DND-41 (cell line): Measurements from ENCODE around the gene NFKB2.

Experiments
- ATAC-seq: fragments of 200-7000 bp; cut with Tn5 transposase; 3 replicates; pipeline ENCODE4 v1.9.1; 2021; ENCODE audit warnings: low read depth; ENCODE audit not compliant: insufficient read depth
- DNase-seq: peaks from one replicate; pipeline ENCODE4 v3.0.0-alpha.2; 2020
- H2AFZ ChIP-seq: 2 replicates; pipeline ENCODE4 v1.6.0; 2012; ENCODE audit warnings: low read depth, low read length
- H3K27ac ChIP-seq: 2 replicates; pipeline ENCODE4 v1.5.1; 2012; ENCODE audit warnings: low read length, inconsistent platforms
- H3K27me3 ChIP-seq: fragments of 200-600 bp; sonication (generic); 2 replicates; pipeline ENCODE4 v1.6.0; 2012; ENCODE audit warnings: low read length, mild to moderate bottlenecking, inconsistent platforms; ENCODE audit not compliant: insufficient read depth, poor library complexity
- H3K36me3 ChIP-seq: 2 replicates; pipeline ENCODE4 v1.5.1; 2012; ENCODE audit warnings: low read length, inconsistent platforms; ENCODE audit not compliant: insufficient read depth
- H3K4me1 ChIP-seq: 2 replicates; pipeline ENCODE4 v1.5.1; 2012; ENCODE audit warnings: mild to moderate bottlenecking, low read length; ENCODE audit not compliant: insufficient read depth
- H3K4me2 ChIP-seq: 2 replicates; pipeline ENCODE4 v1.6.0; 2012; ENCODE audit warnings: mild to moderate bottlenecking, moderate library complexity, low read length, inconsistent platforms; ENCODE audit not compliant: insufficient read depth
- H3K4me3 ChIP-seq, 2 experiments: fragments of 200-600 bp in 1 of 2; shearing (Covaris generic) in 1 of 2; 2 replicates each; pipeline ENCODE4 v1.5.1; 2012 to 2016; ENCODE audit warnings: inconsistent platforms in 2 of 2, low read length in 2 of 2, mild to moderate bottlenecking in 2 of 2, low read depth in 1 of 2, moderate library complexity in 1 of 2
- H3K79me2 ChIP-seq: 2 replicates; pipeline ENCODE4 v1.6.0; 2012; ENCODE audit warnings: low read length, inconsistent platforms; ENCODE audit not compliant: insufficient read depth
- H3K9ac ChIP-seq: 2 replicates; pipeline ENCODE4 v1.6.0; 2012; ENCODE audit warnings: low read depth, mild to moderate bottlenecking, inconsistent platforms, low read length, moderate library complexity
- H3K9me3 ChIP-seq: 2 replicates; pipeline ENCODE4 v1.5.1; 2012; ENCODE audit warnings: low read length, moderate library complexity, mild to moderate bottlenecking, inconsistent platforms; ENCODE audit not compliant: insufficient read depth, severe bottlenecking
- H4K20me1 ChIP-seq: 2 replicates; pipeline ENCODE4 v1.6.0; 2012; ENCODE audit warnings: low read length; ENCODE audit not compliant: insufficient read depth
- CTCF ChIP-seq: IDR thresholded peaks from 2 replicates; pipeline ENCODE4 v1.5.1; 2012; ENCODE audit warnings: borderline replicate concordance, low read length, moderate library complexity, mild to moderate bottlenecking; ENCODE audit not compliant: poor library complexity, severe bottlenecking; ENCODE audit errors: extremely low read depth
- EZH2 ChIP-seq: IDR thresholded peaks from 3 replicates; pipeline ENCODE4 v1.6.1; 2012; ENCODE audit warnings: borderline replicate concordance, low read depth, mild to moderate bottlenecking, moderate library complexity, low read length, inconsistent platforms; ENCODE audit not compliant: severe bottlenecking

NFKB2 gene

GRCh38 chr10:102354451-102354850 lies 41.1 kb upstream of the NFKB2 start:
- ATAC-seq (no peak), DNase-seq (no peak)
- H3K79me2 ChIP-seq, result no peaks in the 10 kb centered on the region
- peaks cover 13% of the 10 kb centered on the region for H4K20me1 ChIP-seq
- no peaks in the 10 kb centered on the region for H3K27me3 ChIP-seq
- no peak overlapping the region for H2AFZ ChIP-seq
- H3K27ac ChIP-seq, result no peak overlapping the region
- H3K4me2 ChIP-seq, result no peak overlapping the region
- H3K4me1 ChIP-seq, result no peaks in the 10 kb centered on the region
- H3K36me3 ChIP-seq, result peaks cover 81% of the 10 kb centered on the region
- no peak overlapping the region for H3K9ac ChIP-seq
- H3K9me3 ChIP-seq, result no peaks in the 10 kb centered on the region
- H3K4me3 ChIP-seq, result no peak overlapping the region
- TF ChIP-seq EZH2 (no peak), CTCF (no peak)

GRCh38 chr10:102358712-102359382 lies 36.7 kb upstream of the NFKB2 start:
- Histone ChIP-seq H3K4me3 (no peak overlapping the region), H4K20me1 (peaks cover 20% of the 10 kb centered on the region), H3K9ac (no peak overlapping the region), H3K27ac (no peak overlapping the region), H3K9me3 (no peaks in the 10 kb centered on the region), H3K4me1 (no peaks in the 10 kb centered on the region), H3K4me2 (no peak overlapping the region), H3K79me2 (no peaks in the 10 kb centered on the region), H3K27me3 (no peaks in the 10 kb centered on the region), H2AFZ (no peak overlapping the region), H3K36me3 (peaks cover 90% of the 10 kb centered on the region)
- ATAC-seq (no peak), DNase-seq (no peak)
- no peak for TF ChIP-seq CTCF
- no peak for TF ChIP-seq EZH2

GRCh38 chr10:102367441-102367840 lies 28.1 kb upstream of the NFKB2 start:
- Histone ChIP-seq H3K36me3 (peaks cover 89% of the 10 kb centered on the region), H3K27ac (no peak overlapping the region)

More at GRCh38 chr10:102367441-102367840, 28.1 kb upstream of the NFKB2 start:
- Histone ChIP-seq H3K27me3 (no peaks in the 10 kb centered on the region), H3K4me3 (no peak overlapping the region), H3K4me2 (no peak overlapping the region), H3K9me3 (no peaks in the 10 kb centered on the region), H4K20me1 (no peaks in the 10 kb centered on the region; the same call in 1 of the 2 replicates), H2AFZ (no peak overlapping the region), H3K79me2 (no peaks in the 10 kb centered on the region), H3K4me1 (no peaks in the 10 kb centered on the region), H3K9ac (no peak overlapping the region)
- TF ChIP-seq CTCF (no peak), EZH2 (no peak)
- DNase-seq (no peak), ATAC-seq (no peak)
